Keratinocyte (primary cell): ENCODE data around the gene FBXO39.

Source experiments
- CTCF ChIP-seq, 3 experiments: IDR thresholded peaks in 1 of 3; conservative IDR thresholded peaks in 1 of 3; optimal IDR thresholded peaks in 1 of 3; 2 replicates in 2 of 3; 3 replicates in 1 of 3; pipeline versions ENCODE3 to v1.5.1; 2011; ENCODE audit warnings: low read length in 3 of 3, mild to moderate bottlenecking in 3 of 3, moderate library complexity in 2 of 3, control low read depth in 1 of 3, inconsistent platforms in 1 of 3; ENCODE audit not compliant: insufficient read depth in 2 of 3; ENCODE audit errors: extremely low read depth in 1 of 3
- EZH2 ChIP-seq: IDR thresholded peaks from one replicate; pipeline ENCODE4 v1.6.1; 2012; ENCODE audit warnings: inconsistent platforms, mild to moderate bottlenecking, low read length, moderate library complexity

GRCh38 chr17:6780001-6780400, 4.0 kb downstream of the FBXO39 start:
- TF ChIP-seq EZH2 (no peak), CTCF (optimal IDR thresholded peaks at IDR 0.05 in 1 of 3, IDR thresholded peaks at IDR 0.05 in 1 of 3, conservative IDR thresholded peaks at IDR 0.05 in 1 of 3; ENCODE audit: extremely low read depth in 1 of 3, insufficient read depth in 2 of 3, low read length in 3 of 3) (no peak)
